DLD1 (cell line): ENCODE results near the gene COPG2.
"Not testable (repeated sequence)": the region's sequence is repeated elsewhere in the genome, so short reads cannot be mapped to it uniquely, and the experiment has no call there.

Source experiments
- in situ Hi-C: cut with HindIII; loops from 2 replicates; pipeline ENCODE4 v1.10.0; 2017; ENCODE audit warnings: low sequenced_read_pairs

The COPG2 gene

DNA sequence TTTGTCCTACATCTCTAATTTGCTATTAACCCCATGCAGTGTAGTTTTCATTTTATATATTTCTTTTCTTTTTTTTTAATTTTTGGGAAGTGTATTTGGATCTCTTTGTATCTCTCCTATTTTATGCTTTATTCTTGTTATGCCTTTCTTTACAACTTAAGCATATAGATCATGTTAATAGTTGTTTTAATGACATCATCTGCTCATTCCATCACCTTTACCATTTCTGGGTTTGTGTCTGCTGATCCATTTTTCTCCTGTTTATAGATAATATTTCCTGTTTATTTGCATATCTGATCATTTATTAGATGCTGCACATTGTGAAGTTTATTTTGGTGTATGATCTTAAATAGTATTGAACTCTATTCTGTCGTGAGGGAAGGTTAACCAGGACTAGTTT is 13.7 kb downstream of the COPG2 start:
- in situ Hi-C loops, result no loop called here

DNA sequence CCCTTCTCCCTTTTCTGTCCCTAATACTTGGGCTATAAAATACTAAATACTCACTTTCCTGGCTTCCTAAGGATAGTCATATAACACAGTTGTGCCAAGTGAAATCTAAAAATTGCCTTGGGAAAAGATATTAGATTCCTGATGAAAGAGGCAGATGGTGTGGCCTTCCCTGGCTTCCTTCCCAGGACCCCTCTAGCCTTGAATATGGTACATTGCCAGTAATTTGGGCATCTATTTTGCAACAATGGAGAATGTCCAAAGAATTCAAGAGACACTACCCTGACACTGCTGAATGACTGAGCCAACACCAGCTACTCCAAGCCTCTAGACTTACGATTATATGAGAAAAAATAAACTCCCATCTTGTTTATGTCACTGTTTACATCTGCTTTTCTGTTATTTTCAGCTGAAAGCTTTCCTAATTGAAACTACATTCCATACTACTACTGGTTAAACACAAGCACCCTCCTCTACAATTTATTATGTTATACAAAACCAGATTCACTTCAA is 17.9 kb downstream of the COPG2 start:
- in situ Hi-C loops, result no loop called here

GRCh38 chr7:130649004-130649790 is 19.4 kb downstream of the COPG2 start:
- in situ Hi-C loops, result no loop called here

GRCh38 chr7:130648580-130648979 is 20.0 kb downstream of the COPG2 start:
- in situ Hi-C loops, result no loop called here

DNA sequence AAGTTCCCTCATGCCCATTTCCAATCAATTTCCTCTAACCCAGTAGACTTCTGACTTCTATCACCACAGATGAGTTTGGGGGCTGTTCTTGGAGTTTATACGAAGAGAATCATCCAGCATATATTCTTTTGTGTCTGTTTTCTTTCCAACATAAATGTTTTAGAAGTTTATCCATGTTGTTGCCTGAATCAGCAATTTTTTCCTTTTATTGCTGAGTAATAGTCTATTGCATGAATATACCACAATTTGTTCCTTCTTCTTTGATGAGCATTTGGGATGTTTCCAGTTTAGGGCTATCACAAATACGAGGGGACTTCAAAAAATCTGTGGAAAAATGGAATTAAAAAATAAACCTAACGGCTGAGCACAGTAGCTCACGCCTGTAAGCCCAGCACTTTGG is 26.2 kb downstream of the COPG2 start:
- in situ Hi-C loops, result no loop called here

DNA sequence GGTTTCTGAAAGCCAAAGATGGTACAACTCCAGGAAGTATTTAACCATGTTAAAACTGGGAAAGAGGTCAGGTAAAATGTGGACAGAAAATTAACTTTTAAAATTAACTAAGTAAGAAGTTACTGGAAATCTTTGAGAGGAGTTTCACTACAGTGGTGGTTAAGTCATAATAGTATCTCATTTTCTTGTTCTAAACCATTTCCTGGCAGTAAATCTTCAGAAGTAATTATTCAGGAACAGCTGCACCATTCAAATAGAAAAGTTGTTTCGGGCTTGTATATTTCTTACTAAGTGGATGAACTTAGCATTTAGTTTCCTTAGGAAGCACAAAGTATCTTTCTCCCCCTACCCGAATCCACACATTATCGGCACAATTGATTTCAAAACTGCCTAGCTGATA is 27.1 kb downstream of the COPG2 start:
- in situ Hi-C loops, result no loop called here

GRCh38 chr7:130641040-130641439 is 27.5 kb downstream of the COPG2 start:
- in situ Hi-C loops, result no loop called here

DNA sequence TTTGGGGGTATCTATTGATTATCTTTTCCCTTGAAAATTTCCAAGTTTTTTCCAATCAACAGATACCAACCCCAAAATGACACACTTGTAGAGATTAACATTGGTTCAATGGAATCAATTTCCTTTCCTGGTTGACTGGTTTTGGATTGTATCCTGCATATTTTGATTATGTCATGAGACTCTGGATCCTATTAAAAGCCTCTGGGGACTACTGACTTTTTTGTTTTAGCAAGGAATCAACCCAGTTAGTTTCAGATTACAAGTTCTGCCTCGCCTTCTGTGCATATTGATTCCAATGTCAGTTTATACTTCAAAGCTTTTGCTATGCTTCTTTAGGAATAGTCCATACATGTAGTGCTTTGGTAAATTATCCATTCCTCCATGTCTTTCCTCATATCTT is 29.2 kb downstream of the COPG2 start:
- in situ Hi-C loops, result no loop called here

GRCh38 chr7:130632111-130632510 is 36.4 kb downstream of the COPG2 start:
- in situ Hi-C loops, result no loop called here

GRCh38 chr7:130628901-130629300 is 39.6 kb downstream of the COPG2 start:
- in situ Hi-C loops, result no loop called here

- in situ Hi-C loops, result no loop called here
Measured at GRCh38 chr7:130627775-130628174, 40.8 kb downstream of the COPG2 start.

DNA sequence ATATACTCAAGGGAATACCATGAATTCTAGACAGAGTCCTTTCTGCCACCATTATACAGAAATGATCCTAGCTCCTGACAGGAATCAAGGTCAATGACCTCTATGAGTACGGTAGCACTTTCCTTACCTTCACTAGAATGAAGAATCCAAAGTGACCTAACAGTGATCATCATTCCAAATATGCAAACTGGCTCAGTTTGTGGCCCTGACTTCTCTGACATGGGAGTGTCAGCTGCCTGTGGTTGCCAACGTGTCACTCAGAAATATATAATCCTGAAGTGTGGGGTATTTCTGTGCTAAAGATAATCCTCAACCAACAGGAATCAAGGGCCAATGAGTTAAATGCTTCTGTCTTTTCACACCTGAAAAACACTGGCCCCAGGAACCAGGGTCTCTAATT is 45.7 kb downstream of the COPG2 start:
- in situ Hi-C loops, result no loop called here

DNA sequence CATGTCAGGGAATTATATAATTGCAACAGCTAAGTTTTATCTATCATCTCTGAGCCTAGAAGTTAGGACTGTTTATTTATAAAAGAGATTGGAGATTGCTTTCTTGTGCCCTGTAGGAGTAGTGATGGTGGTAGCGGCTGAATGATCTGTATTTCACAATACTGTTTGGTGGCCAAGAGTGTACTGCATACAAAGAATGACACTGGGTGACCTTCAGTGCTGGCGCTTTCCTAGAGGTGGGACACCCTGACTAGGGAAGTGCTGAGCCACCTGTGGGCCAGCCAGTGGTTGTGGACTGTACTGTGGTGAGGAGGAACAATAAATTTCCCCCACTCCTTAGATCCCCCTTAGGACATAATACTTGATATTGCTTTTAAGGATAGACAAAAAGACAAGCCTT is 53.0 kb downstream of the COPG2 start:
- in situ Hi-C loops, result no loop called here

DNA sequence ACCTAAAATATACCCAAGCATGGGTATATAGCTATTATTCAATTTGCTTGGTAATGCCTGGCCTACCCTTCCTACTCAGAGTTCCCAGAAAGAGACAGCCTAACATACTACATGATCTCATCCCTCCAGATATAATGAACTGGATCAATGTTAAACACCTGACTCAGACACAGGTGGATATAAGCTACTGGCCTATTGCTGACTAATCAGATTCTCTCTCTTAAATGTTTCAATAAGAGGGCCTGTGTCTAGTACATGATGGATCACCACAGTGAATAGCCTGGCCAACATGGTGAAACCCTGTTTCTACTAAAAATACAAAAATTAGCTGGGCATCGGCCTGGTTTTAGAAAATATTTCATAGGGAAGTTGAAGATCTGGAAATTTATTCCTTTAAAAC is 54.1 kb downstream of the COPG2 start:
- in situ Hi-C loops, result no loop called here

DNA sequence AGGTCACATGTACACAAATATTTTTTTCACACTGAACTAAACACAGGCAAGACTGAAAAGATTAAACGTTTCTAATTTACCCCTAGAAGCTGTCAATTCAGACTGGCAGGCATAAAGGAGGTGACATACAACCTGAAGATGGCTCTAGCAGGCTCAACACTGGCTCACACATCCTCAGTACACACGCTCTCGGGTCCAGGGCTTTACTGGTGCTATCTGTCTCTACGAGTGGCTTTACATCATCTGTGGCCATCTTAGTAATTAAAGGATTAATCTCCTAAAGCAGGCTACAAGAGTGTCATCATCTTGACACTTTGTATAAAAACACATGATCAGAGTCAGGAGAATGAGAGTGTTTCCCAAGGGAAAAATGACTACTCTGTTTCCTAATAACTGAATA is 57.3 kb downstream of the COPG2 start:
- in situ Hi-C loops, result no loop called here

- in situ Hi-C loops, result not testable (repeated sequence)
Measured at GRCh38 chr7:130607066-130607465, 61.5 kb downstream of the COPG2 start.

GRCh38 chr7:130606161-130606560 is 62.4 kb downstream of the COPG2 start:
- in situ Hi-C loops, result no loop called here

DNA sequence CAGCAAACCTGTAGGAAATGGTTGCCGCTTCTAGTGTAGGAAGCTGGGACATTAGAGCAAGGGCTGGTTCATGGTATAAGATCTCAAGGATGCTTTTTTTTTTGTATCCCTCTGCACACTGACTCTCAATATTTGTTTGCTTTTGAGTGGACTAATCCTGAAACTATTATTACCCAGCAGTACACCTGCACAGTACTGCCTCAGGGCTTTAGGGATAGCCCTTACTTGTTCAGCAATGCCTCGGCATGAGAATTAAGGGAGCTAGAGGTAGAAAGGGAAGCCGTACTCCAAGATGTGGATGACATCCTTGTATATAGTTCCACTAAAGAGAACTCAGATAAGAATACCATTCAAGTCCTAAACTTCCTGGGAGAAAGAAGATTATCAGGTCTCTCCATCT is 70.5 kb downstream of the COPG2 start:
- in situ Hi-C loops, result no loop called here

GRCh38 chr7:130595986-130596385 is 72.6 kb downstream of the COPG2 start:
- in situ Hi-C loops, result no loop called here

DNA sequence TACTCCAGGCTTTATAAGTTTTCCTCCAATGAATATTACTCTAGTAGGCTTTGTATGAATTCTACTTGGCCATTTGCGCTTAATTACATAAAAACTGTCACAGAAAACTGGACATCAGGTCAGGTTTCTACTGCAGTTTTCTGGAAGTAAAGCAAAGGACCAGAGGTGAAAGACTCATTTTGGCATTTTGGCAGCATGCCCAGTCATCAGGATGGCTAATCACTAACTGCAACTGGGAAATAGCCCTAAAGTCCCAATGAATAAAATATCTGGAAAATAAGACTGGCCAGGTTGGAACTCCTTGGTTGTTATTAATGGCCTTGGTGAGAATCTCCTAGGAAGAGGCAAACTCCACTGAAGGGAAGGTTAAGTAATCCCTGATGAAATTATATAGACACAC is 75.5 kb downstream of the COPG2 start:
- in situ Hi-C loops, result no loop called here

- in situ Hi-C loops, result not testable (repeated sequence)
Measured at GRCh38 chr7:130591464-130591863, 77.1 kb downstream of the COPG2 start.

DNA sequence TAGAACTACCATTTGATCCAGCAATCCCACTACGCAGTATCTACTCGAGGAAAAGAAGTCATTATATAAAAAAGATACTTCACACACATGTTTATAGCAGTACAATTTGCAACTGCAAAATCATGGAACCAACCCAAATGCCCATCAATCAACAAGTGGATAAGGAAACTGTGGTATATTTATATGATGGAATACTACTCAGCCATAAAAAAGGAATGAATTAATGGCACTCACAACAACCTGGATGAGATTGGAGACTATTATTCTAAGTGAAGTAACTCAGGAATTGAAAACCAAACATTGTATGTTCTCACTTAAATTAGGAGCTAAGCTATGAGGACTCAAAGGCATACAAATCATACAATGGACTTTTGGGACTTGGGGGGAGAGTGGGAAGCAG is 82.6 kb downstream of the COPG2 start:
- in situ Hi-C loops, result not testable (repeated sequence)

DNA sequence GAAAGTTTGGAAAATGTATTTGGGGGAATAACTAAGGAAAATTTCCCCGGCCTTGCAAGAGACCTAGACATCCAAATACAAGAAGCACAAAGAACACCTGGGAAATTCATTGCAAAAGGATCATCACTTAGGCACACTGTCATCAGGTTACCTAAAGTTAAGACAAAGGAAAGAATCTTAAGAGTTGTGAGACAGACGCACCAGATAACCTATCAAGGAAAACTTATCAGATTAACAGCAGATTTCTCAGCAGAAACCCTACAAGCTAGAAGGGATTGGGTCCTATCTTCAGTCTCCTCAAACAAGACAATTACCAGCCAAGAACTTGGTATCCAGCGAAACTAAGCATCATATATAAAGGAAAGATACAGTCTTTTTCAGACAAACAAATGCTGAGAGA is 93.4 kb downstream of the COPG2 start:
- in situ Hi-C loops, result not testable (repeated sequence)
